Smooth muscle cell (in vitro differentiated cells): ENCODE measurements around the gene ZCCHC3. TPM values are rescaled to one million over a fixed set of nuclear protein-coding genes. Genes with fewer than 3 reads are reported as not detected.
A peak's percentile ranks its signal among the peaks of the same experiment; 100 is the strongest.

ENCODE experiments used
- DNase-seq: peaks from one replicate; lab custom pipeline; 2025; ENCODE audit not compliant: unreplicated experiment; lab: John Stamatoyannopoulos, UW
- H2AFZ ChIP-seq: fragments of 200-600 bp; sonication (generic); 2 replicates; pipeline ENCODE4 v1.6.0; 2016; ENCODE audit warnings: antibody characterized with exemption, low read depth, mild to moderate bottlenecking
- H3F3A ChIP-seq: fragments of 200-600 bp; sonication (generic); 2 replicates; pipeline ENCODE4 v1.6.0; 2017; ENCODE audit warnings: antibody characterized with exemption, low read depth
- H3K27ac ChIP-seq: fragments of 200-600 bp; sonication (generic); 2 replicates; pipeline ENCODE4 v1.5.1; 2016; ENCODE audit warnings: low read depth, mild to moderate bottlenecking
- H3K27me3 ChIP-seq: fragments of 200-600 bp; sonication (generic); 2 replicates; pipeline ENCODE4 v1.6.1; 2016; ENCODE audit warnings: low read depth, mild to moderate bottlenecking
- H3K36me3 ChIP-seq: fragments of 200-600 bp; sonication (generic); 2 replicates; pipeline ENCODE4 v1.5.1; 2016; ENCODE audit warnings: low read depth
- H3K4me1 ChIP-seq: fragments of 200-600 bp; sonication (generic); 2 replicates; pipeline ENCODE4 v1.5.1; 2016; ENCODE audit warnings: low read depth
- H3K4me2 ChIP-seq: fragments of 200-600 bp; sonication (generic); 2 replicates; pipeline ENCODE4 v1.6.0; 2016; ENCODE audit warnings: mild to moderate bottlenecking
- H3K4me3 ChIP-seq: fragments of 200-600 bp; sonication (generic); 2 replicates; pipeline ENCODE4 v1.5.1; 2016; ENCODE audit warnings: mild to moderate bottlenecking
- H3K79me2 ChIP-seq: fragments of 200-600 bp; sonication (generic); 2 replicates; pipeline ENCODE4 v1.6.0; 2016; ENCODE audit warnings: low read depth, mild to moderate bottlenecking
- H3K9ac ChIP-seq: fragments of 200-600 bp; sonication (generic); 2 replicates; pipeline ENCODE4 v1.6.0; 2016; ENCODE audit warnings: low read depth
- H3K9me3 ChIP-seq: fragments of 200-600 bp; sonication (generic); replicated peaks from 2 replicates; pipeline ENCODE4 v1.5.1; 2016; ENCODE audit warnings: low read depth
- H4K20me1 ChIP-seq: fragments of 200-600 bp; sonication (generic); 2 replicates; pipeline ENCODE4 v1.6.0; 2016; ENCODE audit warnings: low read depth
- WGBS: methylation state at CpG from one replicate; pipeline ENCODE4 v1.1.7; 2016; ENCODE audit warnings: low lambda C conversion rate; 5-methylcytosine and 5-hydroxymethylcytosine counted together
- polyA plus RNA-seq: library from polyadenylated mRNA; unstranded; fragments of >200 nt; fragmentation: Nextera tagmentation; extraction: Ambion mirVana; gene quantifications from 2 replicates; pipeline ENCODE4 v1.2.1, GENCODE V29; 2016
- total RNA-seq: library from RNA; depleted of rRNA; stranded (reverse); fragments of >200 nt; gene quantifications from 2 replicates; pipeline ENCODE4 v1.2.3, GENCODE V29; 2014
- TF ChIP-seq, protein P1 (sequence below): fragments of 200-600 bp; sonication (generic); IDR thresholded peaks from 2 replicates; pipeline ENCODE4 v1.5.1; 2017; ENCODE audit warnings: borderline replicate concordance, mild to moderate bottlenecking, antibody characterized with exemption; ENCODE audit not compliant: insufficient read depth, poor library complexity, severe bottlenecking

ZCCHC3 gene
- total and polyA plus RNA-seq, 2 experiments from 2014 or later: 27.7 to 32.4 TPM

GRCh38 chr20:294602-295001, 2.8 kb upstream of the ZCCHC3 start:
- H4K20me1 ChIP-seq: peaks cover 16% of the 10 kb centered on the region
- peaks cover 13% of the 10 kb centered on the region for H3K4me1 ChIP-seq
- no peak overlapping the region for H2AFZ ChIP-seq
- H3K9ac ChIP-seq: no peak overlapping the region
- H3K27me3 ChIP-seq: no peaks in the 10 kb centered on the region
- DNase-seq: no peak
- no peak overlapping the region for H3K4me3 ChIP-seq
- no peaks in the 10 kb centered on the region for H3K36me3 ChIP-seq
- 92% methylated on average over 5 of the region's 5 CpGs for WGBS
- no peak overlapping the region for H3K4me2 ChIP-seq
- peaks cover 30% of the 10 kb centered on the region for H3K79me2 ChIP-seq
- TF ChIP-seq, protein P1, sequence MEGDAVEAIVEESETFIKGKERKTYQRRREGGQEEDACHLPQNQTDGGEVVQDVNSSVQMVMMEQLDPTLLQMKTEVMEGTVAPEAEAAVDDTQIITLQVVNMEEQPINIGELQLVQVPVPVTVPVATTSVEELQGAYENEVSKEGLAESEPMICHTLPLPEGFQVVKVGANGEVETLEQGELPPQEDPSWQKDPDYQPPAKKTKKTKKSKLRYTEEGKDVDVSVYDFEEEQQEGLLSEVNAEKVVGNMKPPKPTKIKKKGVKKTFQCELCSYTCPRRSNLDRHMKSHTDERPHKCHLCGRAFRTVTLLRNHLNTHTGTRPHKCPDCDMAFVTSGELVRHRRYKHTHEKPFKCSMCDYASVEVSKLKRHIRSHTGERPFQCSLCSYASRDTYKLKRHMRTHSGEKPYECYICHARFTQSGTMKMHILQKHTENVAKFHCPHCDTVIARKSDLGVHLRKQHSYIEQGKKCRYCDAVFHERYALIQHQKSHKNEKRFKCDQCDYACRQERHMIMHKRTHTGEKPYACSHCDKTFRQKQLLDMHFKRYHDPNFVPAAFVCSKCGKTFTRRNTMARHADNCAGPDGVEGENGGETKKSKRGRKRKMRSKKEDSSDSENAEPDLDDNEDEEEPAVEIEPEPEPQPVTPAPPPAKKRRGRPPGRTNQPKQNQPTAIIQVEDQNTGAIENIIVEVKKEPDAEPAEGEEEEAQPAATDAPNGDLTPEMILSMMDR: no peak
- H3F3A ChIP-seq: peaks cover 7% of the 10 kb centered on the region
- H3K27ac ChIP-seq: no peak overlapping the region
- no peaks in the 10 kb centered on the region for H3K9me3 ChIP-seq

DNA sequence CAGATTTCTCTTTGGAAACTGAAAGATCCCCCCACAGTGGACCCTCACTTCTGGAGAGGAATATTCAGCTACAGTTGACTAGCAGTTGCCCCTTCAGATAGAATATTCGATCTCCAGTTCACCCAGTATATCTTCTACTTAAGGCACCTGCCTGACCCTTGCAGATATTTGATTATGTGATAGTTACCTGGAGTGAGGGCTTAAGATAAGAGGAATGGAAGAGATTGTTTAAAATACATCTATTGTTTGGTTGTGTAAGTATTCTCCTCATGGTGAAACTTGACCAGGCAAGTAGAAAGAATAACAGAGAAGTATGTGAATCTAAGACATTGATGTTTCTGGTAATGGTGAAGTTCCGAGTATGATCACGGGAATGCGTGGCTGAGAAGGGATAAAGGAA, 1.6 kb upstream of the ZCCHC3 start:
- Histone ChIP-seq H3K9ac (no peak overlapping the region), H2AFZ (no peak overlapping the region), H3K4me3 (no peak overlapping the region), H3F3A (peaks cover 11% of the 10 kb centered on the region), H4K20me1 (peaks cover 28% of the 10 kb centered on the region), H3K4me1 (peaks cover 23% of the 10 kb centered on the region), H3K9me3 (no peaks in the 10 kb centered on the region), H3K36me3 (no peaks in the 10 kb centered on the region), H3K79me2 (peaks cover 38% of the 10 kb centered on the region), H3K27ac (no peak overlapping the region), H3K27me3 (no peaks in the 10 kb centered on the region), H3K4me2 (no peak overlapping the region)
- WGBS: 82% methylated on average over 4 of the region's 4 CpGs
- TF ChIP-seq, protein P1: no peak
- DNase-seq: no peak

GRCh38 chr20:297925-298775, 780 bp downstream of the ZCCHC3 start:
- no peaks in the 10 kb centered on the region for H3K36me3 ChIP-seq
- no peak for DNase-seq

More at GRCh38 chr20:297925-298775, 780 bp downstream of the ZCCHC3 start:
- WGBS: under 1% methylated on average over 72 of the region's 75 CpGs
- H4K20me1 ChIP-seq: peaks cover 38% of the 10 kb centered on the region
- peaks cover 38% of the 10 kb centered on the region for H3K79me2 ChIP-seq
- H3K4me3 ChIP-seq: peak overlapping the region; percentile 89
- H3K27ac ChIP-seq: peak overlapping the region; percentile 93
- no peaks in the 10 kb centered on the region for H3K9me3 ChIP-seq
- H3F3A ChIP-seq: peaks cover 23% of the 10 kb centered on the region
- H3K27me3 ChIP-seq: no peaks in the 10 kb centered on the region
- peak overlapping the region; percentile 94 for H3K4me2 ChIP-seq
- no peak overlapping the region for H2AFZ ChIP-seq
- peak overlapping the region; percentile 91 for H3K9ac ChIP-seq
- TF ChIP-seq, protein P1: no peak
- H3K4me1 ChIP-seq: peaks cover 39% of the 10 kb centered on the region
